Measurements from ENCODE around the gene ENPP6.

Gene ENPP6

GRCh38 chr4:184169225-184169867 is 48.3 kb downstream of the ENPP6 start:
- H3K9me3 ChIP-seq (ENCODE audit: severe bottlenecking) = no peaks in the 10 kb centered on the region
- no peaks in the 10 kb centered on the region for H3K36me3 ChIP-seq (ENCODE audit: low read depth)
- H3K4me1 ChIP-seq (ENCODE audit: insufficient read depth, poor library complexity, severe bottlenecking) = no peaks in the 10 kb centered on the region
- H3K4me3 ChIP-seq (ENCODE audit: severe bottlenecking) = no peak overlapping the region
- ATAC-seq (ENCODE audit: low read depth) (no peak), DNase-seq (ENCODE audit: low spot score) (no peak)
- no peaks in the 10 kb centered on the region for H3K27me3 ChIP-seq (ENCODE audit: insufficient read depth, poor library complexity, severe bottlenecking)
- no peak overlapping the region for H3K27ac ChIP-seq (ENCODE audit: poor library complexity, severe bottlenecking)
- TF ChIP-seq CTCF (IDR thresholded peaks at IDR 0.05; ENCODE audit: poor library complexity, severe bottlenecking) = no peak

GRCh38 chr4:184168406-184169019 is 49.2 kb downstream of the ENPP6 start:
- TF ChIP-seq CTCF (IDR thresholded peaks at IDR 0.05; ENCODE audit: poor library complexity, severe bottlenecking) = peak; percentile 95
- Histone ChIP-seq H3K27ac (ENCODE audit: poor library complexity, severe bottlenecking) (no peak overlapping the region), H3K36me3 (ENCODE audit: low read depth) (no peaks in the 10 kb centered on the region), H3K4me1 (ENCODE audit: insufficient read depth, poor library complexity, severe bottlenecking) (no peaks in the 10 kb centered on the region), H3K27me3 (ENCODE audit: insufficient read depth, poor library complexity, severe bottlenecking) (no peaks in the 10 kb centered on the region), H3K9me3 (ENCODE audit: severe bottlenecking) (no peaks in the 10 kb centered on the region), H3K4me3 (ENCODE audit: severe bottlenecking) (no peak overlapping the region)
- ATAC-seq (ENCODE audit: low read depth) = peak; percentile 90
- no peak for DNase-seq (ENCODE audit: low spot score)

DNA sequence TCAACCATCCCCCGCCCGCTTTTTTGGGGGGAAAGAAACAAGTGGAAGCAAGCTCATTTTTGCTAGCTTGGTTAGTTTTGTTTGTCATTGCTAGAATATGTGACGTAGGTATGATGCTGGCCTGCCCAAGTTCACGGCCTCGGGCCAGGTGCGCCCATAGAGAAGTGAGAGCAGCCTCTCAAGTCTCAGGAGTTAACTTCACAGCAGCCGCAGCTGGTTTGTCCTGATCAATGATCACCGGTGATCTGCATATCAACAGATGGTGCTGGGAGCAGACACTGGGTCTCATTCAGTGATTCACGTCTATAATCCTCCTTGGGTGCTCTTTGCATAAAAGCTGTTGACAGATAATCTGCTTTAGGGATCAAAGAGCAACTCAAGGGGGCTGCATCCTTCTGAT is 50.1 kb downstream of the ENPP6 start:
- DNase-seq (ENCODE audit: low spot score) (no peak), ATAC-seq (ENCODE audit: low read depth) (no peak)
- no peaks in the 10 kb centered on the region for H3K36me3 ChIP-seq (ENCODE audit: low read depth)
- H3K4me1 ChIP-seq (ENCODE audit: insufficient read depth, poor library complexity, severe bottlenecking) = no peaks in the 10 kb centered on the region
- H3K9me3 ChIP-seq (ENCODE audit: severe bottlenecking) = no peaks in the 10 kb centered on the region
- no peak overlapping the region for H3K27ac ChIP-seq (ENCODE audit: poor library complexity, severe bottlenecking)
- no peak overlapping the region for H3K4me3 ChIP-seq (ENCODE audit: severe bottlenecking)
- H3K27me3 ChIP-seq (ENCODE audit: insufficient read depth, poor library complexity, severe bottlenecking) = no peaks in the 10 kb centered on the region
- TF ChIP-seq CTCF (IDR thresholded peaks at IDR 0.05; ENCODE audit: poor library complexity, severe bottlenecking) = no peak

DNA sequence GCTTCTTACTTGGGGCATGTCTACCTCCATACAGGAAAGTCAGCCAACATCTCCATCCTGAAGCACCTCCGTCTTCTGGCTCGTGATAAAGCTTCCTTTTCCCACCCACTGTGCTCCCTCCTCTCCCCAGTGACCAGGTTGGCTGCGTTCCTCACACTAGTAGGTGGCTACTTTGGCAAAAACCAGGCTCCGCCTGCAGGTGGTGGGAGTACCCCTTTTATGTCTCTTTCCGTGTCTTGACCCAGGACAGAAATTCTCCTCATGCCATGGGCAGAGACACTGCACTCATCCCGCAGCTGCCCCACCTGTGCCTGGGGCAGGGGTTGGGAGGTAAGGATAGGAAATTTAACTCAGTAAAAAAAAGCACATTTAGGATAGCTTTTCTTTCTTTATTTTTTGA is 50.9 kb downstream of the ENPP6 start:
- no peak overlapping the region for H3K4me3 ChIP-seq (ENCODE audit: severe bottlenecking)
- H3K27me3 ChIP-seq (ENCODE audit: insufficient read depth, poor library complexity, severe bottlenecking) = no peaks in the 10 kb centered on the region
- no peak overlapping the region for H3K27ac ChIP-seq (ENCODE audit: poor library complexity, severe bottlenecking)
- ATAC-seq (ENCODE audit: low read depth) (no peak), DNase-seq (ENCODE audit: low spot score) (no peak)
- no peak for TF ChIP-seq CTCF (IDR thresholded peaks at IDR 0.05; ENCODE audit: poor library complexity, severe bottlenecking)
- no peaks in the 10 kb centered on the region for H3K4me1 ChIP-seq (ENCODE audit: insufficient read depth, poor library complexity, severe bottlenecking)
- no peaks in the 10 kb centered on the region for H3K36me3 ChIP-seq (ENCODE audit: low read depth)
- H3K9me3 ChIP-seq (ENCODE audit: severe bottlenecking) = no peaks in the 10 kb centered on the region

DNA sequence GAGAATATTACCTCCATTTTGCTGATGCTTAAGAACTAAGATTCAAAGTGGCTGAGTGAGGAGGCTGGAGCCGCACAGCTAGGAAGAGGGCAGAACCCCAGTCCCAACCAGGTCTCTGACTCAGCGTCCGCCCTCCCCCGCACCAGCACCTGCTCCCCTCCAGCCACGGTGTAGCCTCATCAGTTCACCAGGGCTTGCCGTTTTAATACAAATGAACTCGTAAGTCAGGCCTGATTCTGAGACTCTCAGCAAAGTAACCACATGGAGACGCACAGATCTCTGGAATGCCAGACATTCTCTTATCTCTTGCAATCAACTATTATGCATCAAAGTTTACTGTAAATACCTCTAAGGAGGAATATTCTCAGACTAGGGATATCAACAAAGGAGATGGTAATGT is 52.4 kb downstream of the ENPP6 start:
- H3K27ac ChIP-seq (ENCODE audit: poor library complexity, severe bottlenecking) = no peak overlapping the region
- no peak for DNase-seq (ENCODE audit: low spot score)
- no peaks in the 10 kb centered on the region for H3K4me1 ChIP-seq (ENCODE audit: insufficient read depth, poor library complexity, severe bottlenecking)
- peaks cover 4% of the 10 kb centered on the region for H3K27me3 ChIP-seq (ENCODE audit: insufficient read depth, poor library complexity, severe bottlenecking)
- no peak for TF ChIP-seq CTCF (IDR thresholded peaks at IDR 0.05; ENCODE audit: poor library complexity, severe bottlenecking)
- no peaks in the 10 kb centered on the region for H3K36me3 ChIP-seq (ENCODE audit: low read depth)
- H3K9me3 ChIP-seq (ENCODE audit: severe bottlenecking) = no peaks in the 10 kb centered on the region
- H3K4me3 ChIP-seq (ENCODE audit: severe bottlenecking) = no peak overlapping the region
- no peak for ATAC-seq (ENCODE audit: low read depth)
